Stomach (tissue), 9 donors: ENCODE results near the gene TMX1. TPM values are rescaled to one million over a fixed set of nuclear protein-coding genes. Genes with fewer than 3 reads are reported as not detected.

Experiments
- DNase-seq, 2 donors: peaks; one replicate each; pipeline versions ENCODE4 v3.0.0 to v3.0.0-alpha.2; 2013 to 2019
- H3K27ac ChIP-seq, 5 donors: fragments of 200-600 bp in 4 of 5; sonication (generic) in 4 of 5; one replicate each; pipeline ENCODE4 v1.5.1; 2013 to 2019; ENCODE audit warnings: mild to moderate bottlenecking in 1 of 5, moderate library complexity in 1 of 5
- H3K27me3 ChIP-seq, 3 donors: fragments of 200-600 bp; sonication (generic); one replicate each; pipeline ENCODE4 v1.5.1; 2017 to 2019; ENCODE audit warnings: mixed run types in 1 of 3
- H3K36me3 ChIP-seq, 4 donors: fragments of 200-600 bp; sonication (generic); 1 replicate in 3 of 4; 2 replicates in 1 of 4; pipeline ENCODE4 v1.5.1; 2016 to 2019
- H3K4me1 ChIP-seq, 4 donors: fragments of 200-600 bp; sonication (generic); one replicate each; pipeline ENCODE4 v1.5.1; 2016 to 2019
- H3K4me3 ChIP-seq, 4 donors: fragments of 200-600 bp; sonication (generic) in 3 of 4; one replicate each; pipeline ENCODE4 v1.5.1; 2016 to 2019; ENCODE audit warnings: mild to moderate bottlenecking in 1 of 4
- H3K9me3 ChIP-seq, 4 donors: fragments of 200-600 bp; sonication (generic); one replicate each; pipeline ENCODE4 v1.5.1; 2016 to 2019
- EP300 ChIP-seq: sonication (generic); formaldehyde crosslinking; IDR thresholded peaks from one replicate; pipeline ENCODE4 v1.6.1; 2017; ENCODE audit warnings: antibody characterized with exemption
- POLR2A ChIP-seq, 4 donors: fragments of 450-650 bp; IDR thresholded peaks; one replicate each; pipeline ENCODE4 v1.6.1; 2016; ENCODE audit warnings: antibody characterized with exemption in 4 of 4, control low read depth in 2 of 4, mild to moderate bottlenecking in 1 of 4, moderate library complexity in 1 of 4
- POLR2AphosphoS5 ChIP-seq, 3 donors: sonication (generic); formaldehyde crosslinking; IDR thresholded peaks; one replicate each; pipeline ENCODE4 v1.6.1; 2016; ENCODE audit warnings: antibody characterized with exemption in 3 of 3
- WGBS, 5 donors: extraction: QIAGEN DNeasy Blood & Tissue Kit in 3 of 5; methylation state at CpG; one replicate each; pipeline versions ENCODE4 v1.1.5 to v1.1.7; 2013 to 2018; 5-methylcytosine and 5-hydroxymethylcytosine counted together
- intact Hi-C: fragments of 100-400 bp; cut with DNase I; formaldehyde crosslinking; loops from one replicate; pipeline ENCODE4 v1.15.1; 2023; ENCODE audit warnings: low total_unique reads
- polyA plus RNA-seq, 3 donors: library from polyadenylated mRNA; stranded (reverse); fragments of 200-250 nt; gene quantifications; one replicate each; pipeline ENCODE4 v1.2.3, GENCODE V29; 2013
- total RNA-seq, 5 donors: library from RNA; depleted of rRNA; stranded (reverse); fragments of >200 nt; gene quantifications; one replicate each; pipeline versions ENCODE4 v1.1.0 to v1.2.3, GENCODE V29; 2014 to 2016
- TF ChIP-seq, protein P1 (sequence below), 7 experiments: fragments of 450-650 bp in 4 of 7; fragments of 200-600 bp in 3 of 7; sonication (generic) in 3 of 7; IDR thresholded peaks; one replicate each; pipeline ENCODE4 v1.5.1; 2016 to 2019; ENCODE audit warnings: antibody characterized with exemption in 7 of 7, control low read depth in 2 of 7, mild to moderate bottlenecking in 1 of 7
- donor health status: healthy with polysubstance abuse.
- donor health status: Bipolar disorder and iron deficiency.
- donor health status: healthy.

The TMX1 gene
- total and polyA plus RNA-seq, 8 donors = 2.0 to 45.5 (median 7.7) TPM

DNA sequence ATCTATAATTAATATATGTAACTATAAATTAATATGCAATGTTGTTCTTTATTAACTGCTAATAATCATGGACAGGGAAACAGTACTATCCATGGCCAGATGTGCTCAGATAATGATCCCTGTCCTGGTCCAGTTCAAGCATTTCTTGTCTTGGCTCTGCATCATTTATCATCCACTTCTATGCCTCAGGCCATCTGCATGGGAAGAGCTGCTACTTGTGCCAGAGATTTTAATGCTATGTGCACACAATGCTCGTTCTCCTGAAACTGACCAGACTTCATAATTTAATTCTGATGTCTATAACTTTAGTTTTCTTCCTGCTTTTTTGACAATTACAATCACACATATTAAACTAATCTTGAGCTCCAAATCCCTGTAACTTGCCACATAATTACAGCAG is 11.2 kb upstream of the TMX1 start:
- intact Hi-C loops = no loop called here
- WGBS, 5 donors = 54 to 73% (median 67%) methylated on average over 1 of the region's 1 CpG

DNA sequence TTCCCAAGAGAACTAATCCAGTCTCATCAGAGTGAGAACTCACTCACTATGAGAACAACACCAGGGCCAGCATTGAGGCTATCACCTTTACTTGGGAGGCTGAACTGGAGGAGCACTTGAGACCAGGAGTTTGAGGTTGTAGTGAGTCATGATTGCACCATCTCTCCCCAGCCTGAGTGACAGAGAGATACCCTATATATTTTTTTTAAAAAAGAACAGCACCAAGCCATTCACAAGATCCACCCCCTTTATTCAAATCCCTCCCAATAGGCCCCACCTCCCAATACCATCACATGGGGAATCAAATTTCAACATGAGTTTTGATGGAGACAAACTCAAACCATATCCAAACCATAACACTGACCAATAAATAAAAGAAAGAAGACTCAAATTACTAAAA is 3.7 kb upstream of the TMX1 start:
- H3K4me3 ChIP-seq = no peak overlapping the region
- no peaks in the 10 kb centered on the region for H3K9me3 ChIP-seq
- H3K36me3 ChIP-seq = no peaks in the 10 kb centered on the region
- no peak overlapping the region for H3K27ac ChIP-seq
- DNase-seq = no peak
- intact Hi-C loops = no loop called here
- H3K4me1 ChIP-seq = peaks cover 3 to 13% (median 8%) of the 10 kb centered on the region in 4 donors
- no peaks in the 10 kb centered on the region for H3K27me3 ChIP-seq
- TF ChIP-seq, protein P1, sequence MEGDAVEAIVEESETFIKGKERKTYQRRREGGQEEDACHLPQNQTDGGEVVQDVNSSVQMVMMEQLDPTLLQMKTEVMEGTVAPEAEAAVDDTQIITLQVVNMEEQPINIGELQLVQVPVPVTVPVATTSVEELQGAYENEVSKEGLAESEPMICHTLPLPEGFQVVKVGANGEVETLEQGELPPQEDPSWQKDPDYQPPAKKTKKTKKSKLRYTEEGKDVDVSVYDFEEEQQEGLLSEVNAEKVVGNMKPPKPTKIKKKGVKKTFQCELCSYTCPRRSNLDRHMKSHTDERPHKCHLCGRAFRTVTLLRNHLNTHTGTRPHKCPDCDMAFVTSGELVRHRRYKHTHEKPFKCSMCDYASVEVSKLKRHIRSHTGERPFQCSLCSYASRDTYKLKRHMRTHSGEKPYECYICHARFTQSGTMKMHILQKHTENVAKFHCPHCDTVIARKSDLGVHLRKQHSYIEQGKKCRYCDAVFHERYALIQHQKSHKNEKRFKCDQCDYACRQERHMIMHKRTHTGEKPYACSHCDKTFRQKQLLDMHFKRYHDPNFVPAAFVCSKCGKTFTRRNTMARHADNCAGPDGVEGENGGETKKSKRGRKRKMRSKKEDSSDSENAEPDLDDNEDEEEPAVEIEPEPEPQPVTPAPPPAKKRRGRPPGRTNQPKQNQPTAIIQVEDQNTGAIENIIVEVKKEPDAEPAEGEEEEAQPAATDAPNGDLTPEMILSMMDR (IDR thresholded peaks at IDR 0.05) = no peak
- TF ChIP-seq EP300 (no peak), POLR2AphosphoS5 (IDR thresholded peaks at IDR 0.05) (no peak), POLR2A (IDR thresholded peaks at IDR 0.05) (no peak)

More for the DNA sequence above, 11.2 kb upstream of the TMX1 start:
- no peaks in the 10 kb centered on the region for H3K27me3 ChIP-seq
- peak in 1 of 2 donors; percentile 39 for DNase-seq
- no peaks in the 10 kb centered on the region for H3K36me3 ChIP-seq
- no peak overlapping the region for H3K4me3 ChIP-seq
- H3K27ac ChIP-seq = no peak overlapping the region
- H3K9me3 ChIP-seq = no peaks in the 10 kb centered on the region
- no peak for TF ChIP-seq POLR2A (IDR thresholded peaks at IDR 0.05)
- TF ChIP-seq POLR2AphosphoS5 (IDR thresholded peaks at IDR 0.05) = no peak
- TF ChIP-seq, protein P1 (IDR thresholded peaks at IDR 0.05) = no peak
- TF ChIP-seq EP300 = no peak
- no peaks in the 10 kb centered on the region for H3K4me1 ChIP-seq

DNA sequence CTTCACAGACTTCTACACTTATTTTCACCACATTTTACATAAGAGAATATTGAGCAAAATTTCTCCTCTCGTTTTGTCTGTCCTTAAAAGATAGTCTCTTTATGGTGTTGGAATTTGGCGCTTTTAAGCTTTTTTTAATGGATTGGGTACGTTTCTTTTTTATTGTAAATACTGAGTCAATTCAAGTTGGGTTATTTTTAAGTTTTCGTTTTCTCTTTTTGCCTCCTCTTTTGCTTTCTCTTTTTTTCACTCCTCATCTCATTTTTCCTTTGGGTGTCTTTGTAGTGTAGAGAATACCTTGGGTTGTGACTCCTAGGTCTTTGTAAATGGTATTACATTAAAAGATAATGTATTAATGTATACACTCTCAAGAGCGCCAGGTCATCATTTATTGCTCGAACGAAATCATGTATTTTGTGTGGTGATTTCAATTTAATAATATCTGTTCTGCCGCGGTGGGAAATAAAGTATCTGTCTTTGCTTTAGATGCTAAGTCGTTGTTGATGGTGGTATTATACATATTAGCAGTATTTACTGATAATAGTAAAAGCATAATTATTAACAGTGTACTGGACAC is 845 bp downstream of the TMX1 start:
- WGBS, 5 donors = 7 to 11% (median 7%) methylated on average over 10 of the region's 10 CpGs
- Histone ChIP-seq H3K27me3 (no peaks in the 10 kb centered on the region), H3K9me3 (no peaks in the 10 kb centered on the region), H3K4me3 (peak overlapping the region; percentile 76 to 94 (median 86)), H3K36me3 (peaks cover 0 to 8% (median 5%) of the 10 kb centered on the region in 4 donors), H3K4me1 (peaks cover 11 to 45% (median 32%) of the 10 kb centered on the region in 4 donors), H3K27ac (peak overlapping the region in 4 of 5 donors; percentile 83 to 87 (median 85))
- DNase-seq = no peak
- intact Hi-C loops = no loop called here
- TF ChIP-seq EP300 (no peak), POLR2AphosphoS5 (IDR thresholded peaks at IDR 0.05) (no peak), POLR2A (IDR thresholded peaks at IDR 0.05) (no peak)
- TF ChIP-seq, protein P1 (IDR thresholded peaks at IDR 0.05) = no peak

DNA sequence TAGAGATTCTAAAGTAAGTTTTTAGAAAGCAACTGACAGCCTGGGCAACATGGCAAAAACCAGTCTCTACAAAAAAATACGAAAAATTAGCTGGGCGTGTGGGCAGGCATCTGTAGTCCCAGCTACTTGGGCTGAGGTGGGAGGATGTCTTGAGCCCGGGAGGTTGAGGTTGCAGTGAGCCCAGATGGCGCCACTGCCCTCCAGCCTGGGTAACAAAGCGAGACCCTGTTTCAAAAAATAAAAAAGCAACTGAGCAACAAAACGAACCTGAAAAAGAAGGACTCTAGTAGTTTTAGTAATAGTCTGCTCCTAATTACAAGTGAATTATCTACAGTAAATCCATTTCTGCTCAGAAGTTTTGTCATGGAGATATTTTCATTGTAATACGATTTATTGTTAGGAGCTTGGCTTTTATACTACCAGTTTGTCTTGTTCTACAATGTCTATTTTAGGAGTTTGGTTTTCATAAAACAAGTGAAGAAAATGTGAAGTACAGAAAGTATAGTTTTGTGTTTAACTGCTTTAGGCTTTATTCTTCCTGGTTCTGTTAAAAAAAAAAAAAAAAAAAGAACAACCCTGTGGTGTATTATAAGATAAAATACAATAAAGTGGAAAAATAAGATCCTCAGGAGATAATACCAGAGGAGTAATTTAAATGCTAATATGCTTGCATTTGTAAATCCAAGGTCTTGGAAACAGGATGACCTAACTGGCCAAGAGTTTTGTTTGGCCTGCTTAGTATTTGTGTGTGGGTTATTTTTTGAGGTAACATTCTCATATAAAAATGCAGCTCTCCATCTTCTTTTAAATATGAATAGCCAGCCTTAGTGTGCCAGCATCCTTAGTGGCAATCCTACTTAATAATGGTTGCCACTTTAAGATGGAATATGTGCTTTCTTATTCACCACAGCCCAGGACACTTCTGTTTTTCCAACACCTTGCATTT is 2.8 kb downstream of the TMX1 start:
- Histone ChIP-seq H3K27ac (no peak overlapping the region), H3K9me3 (no peaks in the 10 kb centered on the region), H3K4me3 (no peak overlapping the region), H3K27me3 (no peaks in the 10 kb centered on the region), H3K36me3 (peaks cover 5 to 28% (median 21%) of the 10 kb centered on the region in 4 donors), H3K4me1 (peaks cover 11 to 45% (median 32%) of the 10 kb centered on the region in 4 donors)
- 58 to 61% (median 58%) methylated on average over 7 of the region's 7 CpGs for WGBS, 5 donors
- intact Hi-C loops = no loop called here
- no peak for TF ChIP-seq POLR2A (IDR thresholded peaks at IDR 0.05)
- TF ChIP-seq POLR2AphosphoS5 (IDR thresholded peaks at IDR 0.05) = no peak
- TF ChIP-seq, protein P1 (IDR thresholded peaks at IDR 0.05) = no peak
- no peak for TF ChIP-seq EP300
- no peak for DNase-seq
